ENCODE results near the gene MACROD1. TPM values are rescaled to one million over a fixed set of nuclear protein-coding genes. Genes with fewer than 3 reads are reported as not detected.

Gene MACROD1
- total and polyA plus RNA-seq, 2 of the 13 experiments (the other 11 are each of a cell fraction or from before 2014, with no cell fraction given), result 23.1 to 34.5 TPM

- TF ChIP-seq, protein P1, sequence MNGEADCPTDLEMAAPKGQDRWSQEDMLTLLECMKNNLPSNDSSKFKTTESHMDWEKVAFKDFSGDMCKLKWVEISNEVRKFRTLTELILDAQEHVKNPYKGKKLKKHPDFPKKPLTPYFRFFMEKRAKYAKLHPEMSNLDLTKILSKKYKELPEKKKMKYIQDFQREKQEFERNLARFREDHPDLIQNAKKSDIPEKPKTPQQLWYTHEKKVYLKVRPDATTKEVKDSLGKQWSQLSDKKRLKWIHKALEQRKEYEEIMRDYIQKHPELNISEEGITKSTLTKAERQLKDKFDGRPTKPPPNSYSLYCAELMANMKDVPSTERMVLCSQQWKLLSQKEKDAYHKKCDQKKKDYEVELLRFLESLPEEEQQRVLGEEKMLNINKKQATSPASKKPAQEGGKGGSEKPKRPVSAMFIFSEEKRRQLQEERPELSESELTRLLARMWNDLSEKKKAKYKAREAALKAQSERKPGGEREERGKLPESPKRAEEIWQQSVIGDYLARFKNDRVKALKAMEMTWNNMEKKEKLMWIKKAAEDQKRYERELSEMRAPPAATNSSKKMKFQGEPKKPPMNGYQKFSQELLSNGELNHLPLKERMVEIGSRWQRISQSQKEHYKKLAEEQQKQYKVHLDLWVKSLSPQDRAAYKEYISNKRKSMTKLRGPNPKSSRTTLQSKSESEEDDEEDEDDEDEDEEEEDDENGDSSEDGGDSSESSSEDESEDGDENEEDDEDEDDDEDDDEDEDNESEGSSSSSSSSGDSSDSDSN (CRISPR knock-in tag; IDR thresholded peaks at IDR 0.05), result no peak
- TF ChIP-seq HOXA9 (CRISPR knock-in tag; IDR thresholded peaks at IDR 0.05; ENCODE audit: borderline replicate concordance) (no peak), SETDB1 (CRISPR knock-in tag; IDR thresholded peaks at IDR 0.05; ENCODE audit: borderline replicate concordance) (no peak), GABPB1 (CRISPR knock-in tag; IDR thresholded peaks at IDR 0.05) (peak; percentile 13; the same call in 1 of the 2 replicates), HNF4G (IDR thresholded peaks at IDR 0.05; ENCODE audit: borderline replicate concordance, low read depth, low read length) (no peak), HNF4G (CRISPR knock-in tag; IDR thresholded peaks at IDR 0.05; ENCODE audit: borderline replicate concordance, low read depth) (no peak), ZNF720 (CRISPR knock-in tag; IDR thresholded peaks at IDR 0.05) (no peak), THYN1 (CRISPR knock-in tag; IDR thresholded peaks at IDR 0.05; ENCODE audit: borderline replicate concordance, low read depth) (no peak), MIER3 (CRISPR knock-in tag; IDR thresholded peaks at IDR 0.05; ENCODE audit: borderline replicate concordance) (no peak), FIP1L1 (IDR thresholded peaks at IDR 0.05; ENCODE audit: borderline replicate concordance, insufficient read depth, low read depth, low read length) (no peak), RARA (CRISPR knock-in tag; IDR thresholded peaks at IDR 0.05) (peak; percentile 52; the same call in 1 of the 2 replicates), POLR2A (IDR thresholded peaks at IDR 0.05; ENCODE audit: insufficient read depth in 1 of 2, low read depth in 2 of 2, low read length in 2 of 2) (no peak), KDM5B (CRISPR knock-in tag; IDR thresholded peaks at IDR 0.05; ENCODE audit: borderline replicate concordance) (no peak), MAFK (conservative IDR thresholded peaks at IDR 0.05 in 1 of 2, IDR thresholded peaks at IDR 0.05 in 1 of 2; ENCODE audit: low read length in 2 of 2) (no peak), IKZF1 (IDR thresholded peaks at IDR 0.05) (no peak), ARNT2 (CRISPR knock-in tag; IDR thresholded peaks at IDR 0.05; ENCODE audit: low read depth) (no peak), GPBP1L1 (CRISPR knock-in tag; IDR thresholded peaks at IDR 0.05) (no peak), CENPX (CRISPR knock-in tag; IDR thresholded peaks at IDR 0.05) (no peak), ZNF446 (CRISPR knock-in tag; IDR thresholded peaks at IDR 0.05) (no peak), CCDC6 (CRISPR knock-in tag; IDR thresholded peaks at IDR 0.05) (no peak)
- TF ChIP-seq, protein P2, sequence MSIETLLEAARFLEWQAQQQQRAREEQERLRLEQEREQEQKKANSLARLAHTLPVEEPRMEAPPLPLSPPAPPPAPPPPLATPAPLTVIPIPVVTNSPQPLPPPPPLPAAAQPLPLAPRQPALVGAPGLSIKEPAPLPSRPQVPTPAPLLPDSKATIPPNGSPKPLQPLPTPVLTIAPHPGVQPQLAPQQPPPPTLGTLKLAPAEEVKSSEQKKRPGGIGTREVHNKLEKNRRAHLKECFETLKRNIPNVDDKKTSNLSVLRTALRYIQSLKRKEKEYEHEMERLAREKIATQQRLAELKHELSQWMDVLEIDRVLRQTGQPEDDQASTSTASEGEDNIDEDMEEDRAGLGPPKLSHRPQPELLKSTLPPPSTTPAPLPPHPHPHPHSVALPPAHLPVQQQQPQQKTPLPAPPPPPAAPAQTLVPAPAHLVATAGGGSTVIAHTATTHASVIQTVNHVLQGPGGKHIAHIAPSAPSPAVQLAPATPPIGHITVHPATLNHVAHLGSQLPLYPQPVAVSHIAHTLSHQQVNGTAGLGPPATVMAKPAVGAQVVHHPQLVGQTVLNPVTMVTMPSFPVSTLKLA (IDR thresholded peaks at IDR 0.05), result no peak
Measured at GRCh38 chr11:64153812-64154211, 12.1 kb downstream of the MACROD1 start (continued).

All from HepG2 (cell line).